Upper lobe of left lung (tissue), 6 donors: ENCODE data around the gene NT5DC1. TPM values are rescaled to one million over a fixed set of nuclear protein-coding genes. Genes with fewer than 3 reads are reported as not detected.

Experiments
- ATAC-seq, 2 donors: fragments of 200-7000 bp; cut with Tn5 transposase; one replicate each; pipeline ENCODE4 v1.9.1; 2022; ENCODE audit warnings: mild to moderate bottlenecking in 2 of 2, moderate library complexity in 2 of 2; ENCODE audit not compliant: low FRiP score in 2 of 2
- DNase-seq, 2 donors: peaks; one replicate each; pipeline ENCODE4 v3.0.0-alpha.2; 2019 to 2020
- H3K27ac ChIP-seq, 4 donors: fragments of 200-600 bp; sonication (generic); one replicate each; pipeline ENCODE4 v1.5.1; 2016 to 2019
- H3K27me3 ChIP-seq, 4 donors: fragments of 200-600 bp; sonication (generic); one replicate each; pipeline ENCODE4 v1.5.1; 2017 to 2019
- H3K36me3 ChIP-seq, 4 donors: fragments of 200-600 bp; sonication (generic); one replicate each; pipeline ENCODE4 v1.5.1; 2016 to 2019
- H3K4me1 ChIP-seq, 4 donors: fragments of 200-600 bp; sonication (generic); one replicate each; pipeline ENCODE4 v1.5.1; 2018 to 2019
- H3K4me3 ChIP-seq, 4 donors: fragments of 200-600 bp; sonication (generic); one replicate each; pipeline ENCODE4 v1.5.1; 2017 to 2019; ENCODE audit warnings: mild to moderate bottlenecking in 2 of 4, moderate library complexity in 1 of 4
- H3K9me3 ChIP-seq, 4 donors: fragments of 200-600 bp; sonication (generic); one replicate each; pipeline ENCODE4 v1.5.1; 2018 to 2019
- CTCF ChIP-seq, 6 experiments: fragments of 450-650 bp in 4 of 6; fragments of 200-600 bp in 2 of 6; sonication (generic) in 2 of 6; IDR thresholded peaks; one replicate each; pipeline ENCODE4 v1.5.1; 2016 to 2019; ENCODE audit warnings: antibody characterized with exemption in 6 of 6
- EP300 ChIP-seq, 4 donors: sonication (generic); formaldehyde crosslinking; IDR thresholded peaks; one replicate each; pipeline ENCODE4 v1.5.1; 2017; ENCODE audit warnings: antibody characterized with exemption in 4 of 4, control low read depth in 2 of 4
- POLR2A ChIP-seq, 4 donors: fragments of 450-650 bp; IDR thresholded peaks; one replicate each; pipeline ENCODE4 v1.5.1; 2016 to 2017; ENCODE audit warnings: antibody characterized with exemption in 4 of 4, mild to moderate bottlenecking in 2 of 4
- POLR2AphosphoS5 ChIP-seq, 2 donors: sonication (generic); formaldehyde crosslinking; IDR thresholded peaks; one replicate each; pipeline ENCODE4 v1.5.1; 2017; ENCODE audit warnings: antibody characterized with exemption in 2 of 2
- WGBS, 2 donors: methylation state at CpG; one replicate each; pipeline ENCODE4 v1.1.5; 2017 to 2018; 5-methylcytosine and 5-hydroxymethylcytosine counted together
- total RNA-seq, 6 donors: library from RNA; depleted of rRNA in 4 of 6; stranded (reverse); fragments of >200 nt in 4 of 6; gene quantifications; one replicate each; pipeline versions ENCODE4 v1.1.0 to v1.2.1, GENCODE V29; 2016 to 2021
- donor health status: DM: no; HTN: no; CAD: no; lungs with moderate emphysema.
- donor health status: DM: no; HTN: yes; CAD: no; lungs with severe emphysema.

Gene NT5DC1
- total RNA-seq: 10 to 100 TPM in 5 of 6 donors, 1 to 10 TPM in 1; 5.4 to 55.6 (median 28.8) TPM

GRCh38 chr6:116100419-116101301 is at the start of gene NT5DC1:
Gene NT5DC1, plus strand, starts transcription at chr6:116100853. Its CDS starts 78 bp downstream, at chr6:116100931.
- H3K27ac ChIP-seq: peak within 1 kb of the TSS; percentile 95 to 98 (median 96)
- peak; percentile 96 to 98 for ATAC-seq
- H3K4me1 ChIP-seq: peaks cover 23 to 53% (median 42%) of the 10 kb centered on the region in 4 donors
- 1 to 6% methylated on average over 9 to 54 of the region's 87 CpGs for WGBS, 2 donors
- peaks cover 0 to 10% (median 0%) of the 10 kb centered on the region in 4 donors for H3K9me3 ChIP-seq
- H3K36me3 ChIP-seq: no peaks in the 10 kb centered on the region
- TF ChIP-seq CTCF (IDR thresholded peaks at IDR 0.05) (peak in 4 of 6 experiments; percentile 43 to 67 (median 45)), EP300 (IDR thresholded peaks at IDR 0.05) (no peak), POLR2AphosphoS5 (IDR thresholded peaks at IDR 0.05) (peak; percentile 60 to 63), POLR2A (IDR thresholded peaks at IDR 0.05) (peak in 2 of 4 donors; percentile 84 to 93)
- no peaks in the 10 kb centered on the region for H3K27me3 ChIP-seq
- DNase-seq: peak; percentile 90 to 98
- H3K4me3 ChIP-seq: peak within 1 kb of the TSS; percentile 78 to 85 (median 80)

- no peak overlapping the region for H3K4me3 ChIP-seq
- H3K36me3 ChIP-seq: no peaks in the 10 kb centered on the region
- TF ChIP-seq CTCF (IDR thresholded peaks at IDR 0.05) (no peak), POLR2AphosphoS5 (IDR thresholded peaks at IDR 0.05) (no peak)
- no peak overlapping the region for H3K27ac ChIP-seq
- H3K4me1 ChIP-seq: no peaks in the 10 kb centered on the region
- no peak for DNase-seq
- no peak for ATAC-seq
- no peaks in the 10 kb centered on the region for H3K27me3 ChIP-seq
- 92 to 93% methylated on average over 3 of the region's 3 CpGs for WGBS, 2 donors
- no peaks in the 10 kb centered on the region for H3K9me3 ChIP-seq
These were observed 49.4 kb upstream of the NT5DC1 start for GRCh38 chr6:116051244-116051643.

- H3K9me3 ChIP-seq: no peaks in the 10 kb centered on the region
- no peak overlapping the region for H3K4me3 ChIP-seq
- no peaks in the 10 kb centered on the region for H3K27me3 ChIP-seq
- ATAC-seq (no peak), DNase-seq (no peak)
- H3K27ac ChIP-seq: no peak overlapping the region
- TF ChIP-seq EP300 (IDR thresholded peaks at IDR 0.05) (no peak), POLR2A (IDR thresholded peaks at IDR 0.05) (no peak), POLR2AphosphoS5 (IDR thresholded peaks at IDR 0.05) (no peak), CTCF (IDR thresholded peaks at IDR 0.05) (no peak)
- no peaks in the 10 kb centered on the region for H3K36me3 ChIP-seq
- peaks cover 0 to 5% (median 0%) of the 10 kb centered on the region in 4 donors for H3K4me1 ChIP-seq
- 84 to 97% methylated on average over 1 of the region's 1 CpG for whole genome bisulfite sequencing, 2 donors
These were observed 45.1 kb upstream of the NT5DC1 start for GRCh38 chr6:116055513-116055912.

GRCh38 chr6:116057766-116058165 is 42.9 kb upstream of the NT5DC1 start:
- 39 to 47% methylated on average over 2 of the region's 2 CpGs for WGBS, 2 donors

More at GRCh38 chr6:116057766-116058165, 42.9 kb upstream of the NT5DC1 start:
- no peak for TF ChIP-seq CTCF (IDR thresholded peaks at IDR 0.05)
- TF ChIP-seq POLR2A (IDR thresholded peaks at IDR 0.05): no peak
- no peak for TF ChIP-seq EP300 (IDR thresholded peaks at IDR 0.05)
- no peak for TF ChIP-seq POLR2AphosphoS5 (IDR thresholded peaks at IDR 0.05)
- ATAC-seq (no peak), DNase-seq (no peak)
- H3K36me3 ChIP-seq: no peaks in the 10 kb centered on the region
- H3K27ac ChIP-seq: no peak overlapping the region
- peaks cover 0 to 8% (median 0%) of the 10 kb centered on the region in 4 donors for H3K4me1 ChIP-seq
- no peaks in the 10 kb centered on the region for H3K9me3 ChIP-seq
- H3K4me3 ChIP-seq: peak overlapping the region in 2 of 4 donors; percentile 22 to 47
- H3K27me3 ChIP-seq: no peaks in the 10 kb centered on the region
